CD14-positive monocyte (primary cell): ENCODE measurements around the gene S100A5. TPM values are rescaled to one million over a fixed set of nuclear protein-coding genes. Genes with fewer than 3 reads are reported as not detected.

Source experiments
- DNase-seq, 3 donors: peaks; one replicate each; pipeline ENCODE4 v3.0.0-alpha.2; 2011 to 2022
- H2AFZ ChIP-seq: 2 replicates; pipeline ENCODE4 v1.6.0; 2012; ENCODE audit warnings: mild to moderate bottlenecking, low read depth, low read length, inconsistent platforms; ENCODE audit not compliant: insufficient read depth, poor library complexity, severe bottlenecking
- H3K27ac ChIP-seq, 2 donors: 1 replicate in 1 of 2; 2 replicates in 1 of 2; pipeline ENCODE4 v1.5.1; 2012 to 2013; ENCODE audit warnings: low read length in 2 of 2, control low read depth in 1 of 2, inconsistent platforms in 1 of 2, low read depth in 1 of 2, mild to moderate bottlenecking in 1 of 2
- H3K27me3 ChIP-seq, 2 donors: one replicate each; pipeline versions ENCODE4 v1.6.0 to v1.6.1; 2011 to 2013; ENCODE audit warnings: low read length in 2 of 2; ENCODE audit not compliant: control insufficient read depth in 2 of 2, insufficient read depth in 2 of 2
- H3K36me3 ChIP-seq, 2 donors: replicated peaks in 1 of 2; 1 replicate in 1 of 2; 2 replicates in 1 of 2; pipeline versions ENCODE4 v1.5.1 to v1.6.1; 2012 to 2013; ENCODE audit warnings: low read length in 2 of 2, control low read depth in 1 of 2, inconsistent platforms in 1 of 2, mild to moderate bottlenecking in 1 of 2; ENCODE audit not compliant: insufficient read depth in 2 of 2, control insufficient read depth in 1 of 2
- H3K4me1 ChIP-seq, 2 donors: 1 replicate in 1 of 2; 2 replicates in 1 of 2; pipeline versions ENCODE4 v1.5.1 to v1.6.1; 2012 to 2013; ENCODE audit warnings: low read length in 2 of 2, control low read depth in 1 of 2, inconsistent platforms in 1 of 2, mild to moderate bottlenecking in 1 of 2, moderate library complexity in 1 of 2; ENCODE audit not compliant: insufficient read depth in 2 of 2, control insufficient read depth in 1 of 2
- H3K4me2 ChIP-seq: replicated peaks from 2 replicates; pipeline ENCODE3; 2012; ENCODE audit warnings: low read length, moderate library complexity, mild to moderate bottlenecking; ENCODE audit not compliant: poor library complexity, severe bottlenecking; ENCODE audit errors: extremely low read depth
- H3K4me3 ChIP-seq, 3 experiments: fragments of 200-600 bp in 1 of 3; sonication (generic) in 1 of 3; replicated peaks in 1 of 3; 1 replicate in 2 of 3; 2 replicates in 1 of 3; pipeline ENCODE4 v1.5.1; 2011 to 2013; ENCODE audit warnings: low read length in 3 of 3, mild to moderate bottlenecking in 3 of 3, control low read depth in 2 of 3, low read depth in 2 of 3, inconsistent platforms in 1 of 3, moderate library complexity in 1 of 3
- H3K79me2 ChIP-seq: 2 replicates; pipeline ENCODE4 v1.6.0; 2012; ENCODE audit warnings: mild to moderate bottlenecking, control low read depth, inconsistent platforms, low read length, moderate library complexity; ENCODE audit not compliant: insufficient read depth
- H3K9ac ChIP-seq: 2 replicates; pipeline ENCODE4 v1.6.0; 2017; ENCODE audit warnings: low read length, mild to moderate bottlenecking; ENCODE audit not compliant: insufficient read depth, poor library complexity, severe bottlenecking
- H3K9me3 ChIP-seq, 2 donors: replicated peaks in 1 of 2; 1 replicate in 1 of 2; 2 replicates in 1 of 2; pipeline versions ENCODE4 v1.5.1 to v1.6.1; 2012 to 2013; ENCODE audit warnings: low read length in 2 of 2, control low read depth in 1 of 2; ENCODE audit not compliant: control insufficient read depth in 1 of 2, insufficient read depth in 1 of 2
- H4K20me1 ChIP-seq: 2 replicates; pipeline ENCODE4 v1.6.0; 2012; ENCODE audit warnings: mild to moderate bottlenecking, low read length, control low read depth, moderate library complexity; ENCODE audit not compliant: insufficient read depth
- H3K27ac Mint-ChIP-seq, 7 donors: one replicate each; pipeline ENCODE4 v1.8.0; 2020; ENCODE audit warnings: mild to moderate bottlenecking in 7 of 7, mixed read lengths in 7 of 7, moderate library complexity in 6 of 7, inconsistent platforms in 2 of 7
- H3K27me3 Mint-ChIP-seq, 3 donors: one replicate each; pipeline ENCODE4 v1.8.0; 2021 to 2022; ENCODE audit warnings: low read depth in 3 of 3, mild to moderate bottlenecking in 3 of 3, mixed read lengths in 3 of 3, moderate library complexity in 3 of 3, inconsistent platforms in 1 of 3
- H3K36me3 Mint-ChIP-seq, 2 donors: one replicate each; pipeline ENCODE4 v1.8.0; 2020; ENCODE audit warnings: mixed read lengths in 2 of 2, inconsistent platforms in 1 of 2, mild to moderate bottlenecking in 1 of 2
- H3K4me1 Mint-ChIP-seq: one replicate; pipeline ENCODE4 v1.8.0; 2020; ENCODE audit warnings: mild to moderate bottlenecking, mixed read lengths
- H3K4me3 Mint-ChIP-seq, 2 donors: one replicate each; pipeline ENCODE4 v1.8.0; 2020; ENCODE audit warnings: mild to moderate bottlenecking in 2 of 2, mixed read lengths in 2 of 2, moderate library complexity in 1 of 2
- H3K9me3 Mint-ChIP-seq, 7 donors: one replicate each; pipeline ENCODE4 v1.8.0; 2020 to 2022; ENCODE audit warnings: mixed read lengths in 7 of 7, mild to moderate bottlenecking in 6 of 7, moderate library complexity in 6 of 7, inconsistent platforms in 2 of 7
- CTCF ChIP-seq: fragments of 200-600 bp; IDR thresholded peaks from one replicate; pipeline ENCODE4 v1.8.0; 2022; ENCODE audit warnings: antibody characterized with exemption, mild to moderate bottlenecking
- WGBS: methylation state at CpG from one replicate; pipeline ENCODE4 v1.1.5; 2013; ENCODE audit warnings: missing lambda C conversion rate; ENCODE audit not compliant: insufficient coverage; 5-methylcytosine and 5-hydroxymethylcytosine counted together
- intact Hi-C, 2 donors: fragments of 100-400 bp; cut with micrococcal nuclease; formaldehyde crosslinking; loops; one replicate each; pipeline versions ENCODE4 v1.15.0 to v1.15.1; 2023
- polyA plus RNA-seq, 3 donors: library from polyadenylated mRNA; depleted of rRNA in 1 of 3; unstranded in 2 of 3; stranded (reverse) in 1 of 3; fragments of 300-500 nt in 2 of 3; fragments of >200 nt in 1 of 3; fragmentation: Illumina TruSeq in 2 of 3; gene quantifications; 1 replicate in 2 of 3; 2 replicates in 1 of 3; pipeline ENCODE4 v1.2.3, GENCODE V29; 2012 to 2021

The S100A5 gene
- polyA plus RNA-seq, 3 donors, result 1.4 to 2.1 TPM; not detected in 1

- no peak overlapping the region for H3K4me3 ChIP-seq
- peaks cover 61 to 68% of the 10 kb centered on the region in 2 donors for H3K4me1 ChIP-seq
- H3K27ac ChIP-seq, result peak overlapping the region in 1 of 2 donors; percentile 77
- no peaks in the 10 kb centered on the region for H3K27me3 ChIP-seq
- Mint-ChIP-seq H3K9me3 (no peaks in the 10 kb centered on the region), H3K36me3 (no peaks in the 10 kb centered on the region), H3K27ac (peak overlapping the region in 2 of 7 donors; percentile 63 to 83), H3K4me1 (peaks cover 72% of the 10 kb centered on the region), H3K4me3 (no peak overlapping the region), H3K27me3 (peaks cover 0 to 6% (median 0%) of the 10 kb centered on the region in 3 donors)
- H2AFZ ChIP-seq, result no peak overlapping the region
- no peak for DNase-seq
- WGBS, result 97% methylated on average over 7 of the region's 7 CpGs
- no peak overlapping the region for H3K9ac ChIP-seq
- intact Hi-C loops, result loop anchor here (5.0 to 10.0 kb wide), 5 partner anchors 34 to 241 kb away; partner anchors contain the start of genes S100A14 (in 1 of the 2), S100A2 (in 1 of the 2), S100A3 (in 1 of the 2) and S100A4 (in 1 of the 2)
- no peak overlapping the region for H3K4me2 ChIP-seq
- H3K36me3 ChIP-seq, result no peaks in the 10 kb centered on the region
- H3K79me2 ChIP-seq, result no peaks in the 10 kb centered on the region
- no peaks in the 10 kb centered on the region for H3K9me3 ChIP-seq
- H4K20me1 ChIP-seq, result no peaks in the 10 kb centered on the region
- no peak for TF ChIP-seq CTCF
Observed at GRCh38 chr1:153513666-153514065, 27.1 kb downstream of the S100A5 start.

GRCh38 chr1:153513023-153513422 lies 27.7 kb downstream of the S100A5 start:
- DNase-seq, result no peak
- Histone ChIP-seq H3K9me3 (no peaks in the 10 kb centered on the region), H3K79me2 (no peaks in the 10 kb centered on the region), H3K36me3 (no peaks in the 10 kb centered on the region), H3K4me1 (peaks cover 55 to 62% of the 10 kb centered on the region in 2 donors), H3K4me2 (no peak overlapping the region), H3K27ac (peak overlapping the region in 1 of 2 donors; percentile 3), H2AFZ (no peak overlapping the region), H3K27me3 (no peaks in the 10 kb centered on the region), H3K4me3 (no peak overlapping the region), H4K20me1 (no peaks in the 10 kb centered on the region), H3K9ac (no peak overlapping the region)
- no peak overlapping the region for H3K4me3 Mint-ChIP-seq
- H3K36me3 Mint-ChIP-seq, result no peaks in the 10 kb centered on the region
- no peaks in the 10 kb centered on the region for H3K9me3 Mint-ChIP-seq
- no peak for TF ChIP-seq CTCF
- intact Hi-C loops, result loop anchor here (5.0 to 10.0 kb wide), 5 partner anchors 34 to 242 kb away; partner anchors contain the start of genes S100A14 (in 1 of the 2), S100A2 (in 1 of the 2), S100A3 (in 1 of the 2) and S100A4 (in 1 of the 2)
- peaks cover 0 to 6% (median 0%) of the 10 kb centered on the region in 3 donors for H3K27me3 Mint-ChIP-seq
- H3K27ac Mint-ChIP-seq, result peak overlapping the region in 3 of 7 donors; percentile 33 to 37 (median 36)
- peaks cover 65% of the 10 kb centered on the region for H3K4me1 Mint-ChIP-seq
- 22% methylated on average over 1 of the region's 3 CpGs for WGBS
